NCI-H1694 treated with DMSO at 0.1 percent for 48 hours (cell line): ENCODE data around the gene SHROOM3.
"Not testable (repeated sequence)": the region's sequence is repeated elsewhere in the genome, so short reads cannot be mapped to it uniquely, and the experiment has no call there.

Experiments
- DNase-seq: peaks from one replicate; lab custom pipeline; 2025; lab: John Stamatoyannopoulos, UW

Gene SHROOM3

GRCh38 chr4:76723924-76724323, 288.9 kb downstream of the SHROOM3 start:
- no peak for DNase-seq

- DNase-seq, result no peak
These were observed 290.0 kb downstream of the SHROOM3 start for GRCh38 chr4:76725039-76725438.

GRCh38 chr4:76726176-76726575, 291.1 kb downstream of the SHROOM3 start:
- no peak for DNase-seq

- DNase-seq, result no peak
These were observed 291.6 kb downstream of the SHROOM3 start for GRCh38 chr4:76726631-76727030.

GRCh38 chr4:76727934-76728333, 292.9 kb downstream of the SHROOM3 start:
- DNase-seq, result not testable (repeated sequence)

GRCh38 chr4:76729460-76729859, 294.4 kb downstream of the SHROOM3 start:
- DNase-seq, result no peak

GRCh38 chr4:76729980-76730379, 295.0 kb downstream of the SHROOM3 start:
- no peak for DNase-seq

GRCh38 chr4:76732246-76732645, 297.2 kb downstream of the SHROOM3 start:
- DNase-seq, result no peak

GRCh38 chr4:76733068-76733771, 298.2 kb downstream of the SHROOM3 start:
- no peak for DNase-seq

- DNase-seq, result no peak
These were observed 301.4 kb downstream of the SHROOM3 start for GRCh38 chr4:76736414-76736813.

- no peak for DNase-seq
These were observed 302.2 kb downstream of the SHROOM3 start for GRCh38 chr4:76737180-76737579.

- no peak for DNase-seq
These were observed 302.7 kb downstream of the SHROOM3 start for GRCh38 chr4:76737771-76738085.

- no peak for DNase-seq
These were observed 303.3 kb downstream of the SHROOM3 start for GRCh38 chr4:76738086-76738931.

- DNase-seq, result no peak
These were observed 305.2 kb downstream of the SHROOM3 start for GRCh38 chr4:76740192-76740591.

GRCh38 chr4:76740866-76741662, 306.0 kb downstream of the SHROOM3 start:
- DNase-seq, result no peak

- no peak for DNase-seq
These were observed 306.6 kb downstream of the SHROOM3 start for GRCh38 chr4:76741663-76742020.

- no peak for DNase-seq
These were observed 309.4 kb downstream of the SHROOM3 start for GRCh38 chr4:76744241-76744921.

- no peak for DNase-seq
These were observed 310.2 kb downstream of the SHROOM3 start for GRCh38 chr4:76745240-76745639.

GRCh38 chr4:76747563-76747962, 312.5 kb downstream of the SHROOM3 start:
- DNase-seq, result no peak

- DNase-seq, result peak; percentile 3
These were observed 313.6 kb downstream of the SHROOM3 start for GRCh38 chr4:76748649-76749048.

- no peak for DNase-seq
These were observed 314.3 kb downstream of the SHROOM3 start for GRCh38 chr4:76749355-76749754.

- DNase-seq, result no peak
These were observed 315.7 kb downstream of the SHROOM3 start for GRCh38 chr4:76750716-76751115.
